ENCODE data around the gene ZMYND11. TPM values are rescaled to one million over a fixed set of nuclear protein-coding genes. Genes with fewer than 3 reads are reported as not detected.

ZMYND11 gene
- total and polyA plus RNA-seq, 2 of the 8 experiments (the other 6 are each of a cell fraction or from before 2014, with no cell fraction given): 7.5 to 26.6 TPM

- H3K23ac ChIP-seq (ENCODE audit: insufficient read length): no peak overlapping the region
- no peak overlapping the region for H3K4me2 ChIP-seq (ENCODE audit: insufficient read depth in 1 of 2, low read depth in 2 of 2, low read length in 2 of 2)
- no peak overlapping the region for H3K4me3 ChIP-seq (ENCODE audit: extremely low read depth in 1 of 4, insufficient read depth in 2 of 4, low read depth in 3 of 4, low read length in 4 of 4)
- no peak overlapping the region for H4K91ac ChIP-seq (replicated peaks; ENCODE audit: insufficient read length, low read length)
- H3K79me2 ChIP-seq (ENCODE audit: control insufficient read depth in 1 of 2, insufficient read depth in 2 of 2, low read length in 2 of 2): no peaks in the 10 kb centered on the region
- DNase-seq (ENCODE audit: low read depth in 1 of 2, low spot score in 2 of 2) (no peak), FAIRE-seq (no peak)
- peaks cover 0 to 9% (median 0%) of the 10 kb centered on the region in 4 experiments; a peak in 3 of 8 replicates for H3K36me3 ChIP-seq (ENCODE audit: control insufficient read depth in 2 of 4, insufficient read depth in 4 of 4, low read length in 3 of 4)
- H2BK20ac ChIP-seq (ENCODE audit: low read length): no peak overlapping the region
- no peak overlapping the region for H2BK5ac ChIP-seq (ENCODE audit: low read depth, low read length)
- 93% methylated on average over 1 of the region's 1 CpG; no CpG with 5 or more reads in 1 of the 2 experiments for WGBS, 2 experiments (ENCODE audit: extremely low coverage in 1 of 2, insufficient coverage in 1 of 2, insufficient read length in 1 of 2, insufficient replicate concordance in 2 of 2, low coverage in 1 of 2, low lambda C conversion rate in 2 of 2, missing lambda C conversion rate in 1 of 2)
- no peak overlapping the region for H2BK12ac ChIP-seq (ENCODE audit: low read depth, low read length)
- H2AFZ ChIP-seq (ENCODE audit: low read length): no peak overlapping the region
- no peak overlapping the region for H2AK5ac ChIP-seq (ENCODE audit: low read depth, low read length)
- peaks cover 0 to 3% of the 10 kb centered on the region in 2 experiments for H4K20me1 ChIP-seq (replicated peaks in 1 of 2; ENCODE audit: control insufficient read depth in 1 of 2, insufficient read depth in 2 of 2, low read length in 2 of 2)
- H2BK15ac ChIP-seq (ENCODE audit: low read length): no peak overlapping the region
- no peak overlapping the region for H4K8ac ChIP-seq (ENCODE audit: extremely low read depth, insufficient read depth, low read length)
- H3K14ac ChIP-seq (ENCODE audit: insufficient read length): no peak overlapping the region
- no peak overlapping the region for H3K56ac ChIP-seq (replicated peaks; ENCODE audit: insufficient read length, low read depth, low read length)
- CTCF ChIA-PET (ENCODE audit: partially characterized antibody): no interaction called here
- no peaks in the 10 kb centered on the region for H3K9me3 ChIP-seq (ENCODE audit: insufficient read depth in 2 of 2, low read depth in 1 of 2, low read length in 1 of 2)
- H3K27ac ChIP-seq (ENCODE audit: low read depth, low read length): no peak overlapping the region
- no peak overlapping the region for H4K5ac ChIP-seq (ENCODE audit: insufficient read length, low read depth, low read length)
- H3K27me3 ChIP-seq (replicated peaks in 1 of 4; ENCODE audit: control insufficient read depth in 3 of 4, extremely low read depth in 1 of 4, insufficient read depth in 3 of 4, low read length in 3 of 4): no peaks in the 10 kb centered on the region
- no peaks in the 10 kb centered on the region for H3K79me1 ChIP-seq (ENCODE audit: low read depth, low read length)
- no peak overlapping the region for H3K9ac ChIP-seq (replicated peaks in 1 of 4; ENCODE audit: extremely low read depth in 1 of 4, low read depth in 3 of 4, low read length in 3 of 4)
- no peak overlapping the region for H2BK120ac ChIP-seq (replicated peaks; ENCODE audit: low read depth, low read length)
- POLR2A ChIA-PET (ENCODE audit: partially characterized antibody): no interaction called here
- H3K18ac ChIP-seq (ENCODE audit: extremely low read depth, low read length): no peak overlapping the region
- no peaks in the 10 kb centered on the region for H3K23me2 ChIP-seq (ENCODE audit: low read depth, low read length)
- no peak overlapping the region for H3K4ac ChIP-seq (replicated peaks; ENCODE audit: insufficient read length, low read depth, low read length)
- H3K4me1 ChIP-seq (replicated peaks in 1 of 4; ENCODE audit: control insufficient read depth in 3 of 4, insufficient read depth in 4 of 4, low read length in 3 of 4): no peaks in the 10 kb centered on the region
- no peak for TF ChIP-seq HDAC2 (IDR thresholded peaks at IDR 0.05; ENCODE audit: borderline replicate concordance in 1 of 2, low read depth in 2 of 2, low read length in 2 of 2)
- no peak for TF ChIP-seq BACH1 (IDR thresholded peaks at IDR 0.05; ENCODE audit: low read length)
- no peak for TF ChIP-seq RNF2 (IDR thresholded peaks at IDR 0.05; ENCODE audit: borderline replicate concordance, low read depth, low read length, missing control alignments, poor library complexity, severe bottlenecking)
- TF ChIP-seq KDM1A (IDR thresholded peaks at IDR 0.05; ENCODE audit: borderline replicate concordance, low read length): no peak
- TF ChIP-seq SAP30 (IDR thresholded peaks at IDR 0.05; ENCODE audit: insufficient read depth, insufficient replicate concordance, low read length): no peak
- TF ChIP-seq SP4 (IDR thresholded peaks at IDR 0.05; ENCODE audit: low read length): no peak
- TF ChIP-seq CTCF (IDR thresholded peaks at IDR 0.05; ENCODE audit: control extremely low read depth in 1 of 3, insufficient read depth in 1 of 3, low read depth in 1 of 3, low read length in 3 of 3): no peak
- no peak for TF ChIP-seq YY1 (IDR thresholded peaks at IDR 0.05; ENCODE audit: low read depth, low read length)
- TF ChIP-seq SIRT6 (IDR thresholded peaks at IDR 0.05; ENCODE audit: low read length): no peak
- no peak for TF ChIP-seq CBX8 (IDR thresholded peaks at IDR 0.05; ENCODE audit: borderline replicate concordance, low read depth, low read length)
- no peak for TF ChIP-seq CEBPB (IDR thresholded peaks at IDR 0.05; ENCODE audit: low read depth, low read length)
- TF ChIP-seq RXRA (IDR thresholded peaks at IDR 0.05; ENCODE audit: insufficient read depth, low read depth, low read length): no peak
Observed at GRCh38 chr10:184174-184573, 48.9 kb downstream of the ZMYND11 start.
